H9 (cell line): ENCODE results near the gene MST1. TPM values are rescaled to one million over a fixed set of nuclear protein-coding genes. Genes with fewer than 3 reads are reported as not detected.
"Not testable (repeated sequence)": the region's sequence is repeated elsewhere in the genome, so short reads cannot be mapped to it uniquely, and the experiment has no call there.

Experiments used
- DNase-seq: peaks from one replicate; pipeline ENCODE4 v3.0.0-alpha.2; 2017
- H2AFZ ChIP-seq: one replicate; pipeline ENCODE4 v1.6.1; 2013; ENCODE audit warnings: mild to moderate bottlenecking, low read length, control low read depth, moderate library complexity
- H2AK5ac ChIP-seq: 2 replicates; pipeline ENCODE4 v1.6.1; 2013; ENCODE audit warnings: low read length, control low read depth, mixed read lengths; ENCODE audit not compliant: insufficient read length
- H2BK120ac ChIP-seq: one replicate; pipeline ENCODE4 v1.6.1; 2013; ENCODE audit warnings: low read depth, mild to moderate bottlenecking, low read length, control low read depth, inconsistent platforms; ENCODE audit not compliant: poor library complexity, severe bottlenecking
- H2BK12ac ChIP-seq: 2 replicates; pipeline ENCODE4 v1.6.1; 2013; ENCODE audit warnings: low read length, control low read depth, mixed read lengths, low read depth; ENCODE audit not compliant: insufficient read length
- H2BK15ac ChIP-seq: 2 replicates; pipeline ENCODE4 v1.6.1; 2013; ENCODE audit warnings: low read depth, low read length, control low read depth
- H2BK20ac ChIP-seq: one replicate; pipeline ENCODE4 v1.6.1; 2013; ENCODE audit warnings: low read depth, mild to moderate bottlenecking, low read length, control low read depth, inconsistent platforms; ENCODE audit not compliant: poor library complexity, severe bottlenecking
- H2BK5ac ChIP-seq: 2 replicates; pipeline ENCODE4 v1.6.1; 2013; ENCODE audit warnings: low read length, control low read depth, mixed read lengths; ENCODE audit not compliant: insufficient read length
- H3K14ac ChIP-seq: 2 replicates; pipeline ENCODE4 v1.6.1; 2013; ENCODE audit warnings: low read length, control low read depth; ENCODE audit not compliant: insufficient read depth
- H3K18ac ChIP-seq: 2 replicates; pipeline ENCODE4 v1.6.1; 2013; ENCODE audit warnings: low read depth, mild to moderate bottlenecking, mixed read lengths, low read length, control low read depth; ENCODE audit not compliant: insufficient read length
- H3K23ac ChIP-seq: 2 replicates; pipeline ENCODE4 v1.6.1; 2013; ENCODE audit warnings: low read length, control low read depth, mixed read lengths, low read depth; ENCODE audit not compliant: insufficient read length
- H3K23me2 ChIP-seq: 2 replicates; pipeline ENCODE4 v1.6.1; 2013; ENCODE audit warnings: low read depth, mild to moderate bottlenecking, mixed read lengths, low read length, control low read depth; ENCODE audit not compliant: insufficient read length, poor library complexity, severe bottlenecking
- H3K27ac ChIP-seq: 2 replicates; pipeline ENCODE4 v1.5.1; 2013; ENCODE audit warnings: low read length, control low read depth, mixed read lengths, low read depth; ENCODE audit not compliant: insufficient read length
- H3K27me3 ChIP-seq: 2 replicates; pipeline ENCODE4 v1.6.1; 2013; ENCODE audit warnings: low read length, control low read depth, inconsistent platforms; ENCODE audit not compliant: insufficient read depth
- H3K4ac ChIP-seq: 2 replicates; pipeline ENCODE4 v1.6.1; 2013; ENCODE audit warnings: low read depth, mild to moderate bottlenecking, control low read depth, inconsistent platforms, low read length, moderate library complexity
- H3K4me1 ChIP-seq: 2 replicates; pipeline ENCODE4 v1.6.1; 2013; ENCODE audit warnings: low read length, control low read depth, inconsistent platforms; ENCODE audit not compliant: insufficient read depth
- H3K4me2 ChIP-seq: 2 replicates; pipeline ENCODE4 v1.6.1; 2013; ENCODE audit warnings: low read length, control low read depth, mixed read lengths; ENCODE audit not compliant: insufficient read length, insufficient read depth
- H3K56ac ChIP-seq: 2 replicates; pipeline ENCODE4 v1.6.1; 2013; ENCODE audit warnings: low read depth, mild to moderate bottlenecking, mixed read lengths, low read length, control low read depth; ENCODE audit not compliant: insufficient read length
- H3K79me1 ChIP-seq: 2 replicates; pipeline ENCODE4 v1.6.1; 2013; ENCODE audit warnings: low read depth, mild to moderate bottlenecking, moderate library complexity, low read length, control low read depth, inconsistent platforms; ENCODE audit not compliant: insufficient read depth, poor library complexity, severe bottlenecking
- H3K79me2 ChIP-seq: 2 replicates; pipeline ENCODE4 v1.6.1; 2013; ENCODE audit warnings: low read length, control low read depth, inconsistent platforms; ENCODE audit not compliant: insufficient read depth
- H3K9ac ChIP-seq: 2 replicates; pipeline ENCODE4 v1.6.1; 2013; ENCODE audit warnings: low read length, control low read depth, mixed read lengths; ENCODE audit not compliant: insufficient read length; ENCODE audit errors: extremely low read depth
- H3K9me3 ChIP-seq: one replicate; pipeline ENCODE4 v1.6.1; 2013; ENCODE audit warnings: low read depth, low read length, inconsistent platforms; ENCODE audit not compliant: control insufficient read depth
- H3T11ph ChIP-seq: one replicate; pipeline ENCODE4 v1.6.1; 2013; ENCODE audit warnings: mild to moderate bottlenecking, low read length, control low read depth, inconsistent platforms
- H4K20me1 ChIP-seq: one replicate; pipeline ENCODE4 v1.6.1; 2013; ENCODE audit not compliant: control insufficient read depth, insufficient read length, insufficient read depth
- H4K5ac ChIP-seq: 2 replicates; pipeline ENCODE4 v1.6.1; 2013; ENCODE audit warnings: low read depth, mild to moderate bottlenecking, mixed read lengths, low read length, control low read depth; ENCODE audit not compliant: insufficient read length
- H4K8ac ChIP-seq: replicated peaks from 2 replicates; pipeline ENCODE4 v1.6.1; 2013; ENCODE audit warnings: low read length, control low read depth, mixed read lengths, low read depth; ENCODE audit not compliant: insufficient read length
- H4K91ac ChIP-seq: 2 replicates; pipeline ENCODE4 v1.6.1; 2013; ENCODE audit warnings: low read depth, mild to moderate bottlenecking, moderate library complexity, mixed read lengths, low read length, control low read depth; ENCODE audit not compliant: insufficient read length
- H3K27ac Mint-ChIP-seq, 3 experiments: 2 replicates in 2 of 3; 3 replicates in 1 of 3; pipeline ENCODE4 v1.8.0; 2020 to 2021; ENCODE audit warnings: mixed read lengths in 3 of 3, mild to moderate bottlenecking in 1 of 3, moderate library complexity in 1 of 3
- H3K27me3 Mint-ChIP-seq: 2 replicates; pipeline ENCODE4 v1.8.0; 2021; ENCODE audit warnings: low read depth, mild to moderate bottlenecking, moderate library complexity, mixed read lengths
- H3K36me3 Mint-ChIP-seq, 3 experiments: 2 replicates in 2 of 3; 3 replicates in 1 of 3; pipeline ENCODE4 v1.8.0; 2020 to 2021; ENCODE audit warnings: low read depth in 3 of 3, mixed read lengths in 3 of 3; ENCODE audit not compliant: insufficient read depth in 1 of 3
- H3K4me1 Mint-ChIP-seq, 2 experiments: 2 replicates each; pipeline ENCODE4 v1.8.0; 2020; ENCODE audit warnings: mixed read lengths in 2 of 2
- H3K4me3 Mint-ChIP-seq, 2 experiments: 2 replicates in 1 of 2; 3 replicates in 1 of 2; pipeline ENCODE4 v1.8.0; 2020 to 2021; ENCODE audit warnings: mild to moderate bottlenecking in 2 of 2, mixed read lengths in 2 of 2, moderate library complexity in 1 of 2
- H3K9me3 Mint-ChIP-seq, 2 experiments: 2 replicates in 1 of 2; 3 replicates in 1 of 2; pipeline ENCODE4 v1.8.0; 2020; ENCODE audit warnings: mild to moderate bottlenecking in 2 of 2, mixed read lengths in 2 of 2, moderate library complexity in 1 of 2
- CTCF ChIP-seq: fragments of 200-600 bp; sonication (generic); conservative IDR thresholded peaks from 3 replicates; pipeline ENCODE4 v1.8.0; 2021; ENCODE audit warnings: antibody characterized with exemption, mild to moderate bottlenecking
- WGBS: extraction: QIAGEN DNeasy Blood & Tissue Kit; methylation state at CpG from one replicate; pipeline ENCODE4 v1.1.7; 2013; ENCODE audit warnings: missing lambda C conversion rate, low lambda C conversion rate, mixed read lengths; ENCODE audit not compliant: insufficient read length; ENCODE audit errors: extremely low coverage; 5-methylcytosine and 5-hydroxymethylcytosine counted together
- total RNA-seq: library from RNA; stranded (reverse); gene quantifications from 2 replicates; pipeline ENCODE4 v1.2.1, GENCODE V29; 2021

Gene MST1
- total RNA-seq, 1 experiment from 2014 or later: 8.9 TPM

GRCh38 chr3:49684453-49684852, 4.8 kb downstream of the MST1 start:
- H3K18ac ChIP-seq, H3K27me3 Mint-ChIP-seq, H3K9me3 Mint-ChIP-seq, H3K14ac ChIP-seq, H3K27ac Mint-ChIP-seq, H3K79me1 ChIP-seq, H4K91ac ChIP-seq, H4K5ac ChIP-seq, H3K27me3 ChIP-seq, H3K56ac ChIP-seq, H3K23me2 ChIP-seq, H2BK120ac ChIP-seq, H3K27ac ChIP-seq, H2BK5ac ChIP-seq, DNase-seq, H2AK5ac ChIP-seq, H3K23ac ChIP-seq, H3K4ac ChIP-seq, H3K4me2 ChIP-seq, H3T11ph ChIP-seq, H3K4me1 ChIP-seq, H4K8ac ChIP-seq, H3K4me3 Mint-ChIP-seq, H2AFZ ChIP-seq, H2BK20ac ChIP-seq, H2BK15ac ChIP-seq, H4K20me1 ChIP-seq, H2BK12ac ChIP-seq, H3K9ac ChIP-seq, H3K9me3 ChIP-seq, H3K79me2 ChIP-seq: not testable (repeated sequence)
- Mint-ChIP-seq H3K4me1 (peaks cover 11 to 22% of the 10 kb centered on the region in 2 experiments), H3K36me3 (peaks cover 17 to 45% (median 42%) of the 10 kb centered on the region in 3 experiments; a peak in 6 of 7 replicates)
- peak; percentile 18; the same call in 1 of the 3 replicates for TF ChIP-seq CTCF
- WGBS: no CpG with 5 or more reads among the region's 2 CpGs
